Occipital lobe (tissue), 3 donors: Measurements from ENCODE around the gene AKAP10. TPM values are rescaled to one million over a fixed set of nuclear protein-coding genes. Genes with fewer than 3 reads are reported as not detected.
"Not testable (repeated sequence)": the region's sequence is repeated elsewhere in the genome, so short reads cannot be mapped to it uniquely, and the experiment has no call there.

Source experiments
- DNase-seq: peaks from one replicate; lab custom pipeline; 2025; lab: John Stamatoyannopoulos, UW
- small RNA-seq: library from RNA; depleted of rRNA; stranded (forward); fragments of <200 nt; gene quantifications from one replicate; pipeline ENCODE3, GENCODE V24; 2014
- total RNA-seq: library from RNA; depleted of rRNA; stranded (reverse); fragments of >200 nt; gene quantifications from one replicate; pipeline ENCODE4 v1.2.3, GENCODE V29; 2014

AKAP10 gene
- total RNA-seq, 1 donor from 2014 or later, result 43.4 TPM

- DNase-seq, result peak; percentile 61
Measured at GRCh38 chr17:19867329-19868078, 110.1 kb downstream of the AKAP10 start, which contains the start of gene ULK2. TSS of gene ULK2 (minus strand) at chr17:19867936. CDS start at chr17:19867417, 519 bp downstream.

DNA sequence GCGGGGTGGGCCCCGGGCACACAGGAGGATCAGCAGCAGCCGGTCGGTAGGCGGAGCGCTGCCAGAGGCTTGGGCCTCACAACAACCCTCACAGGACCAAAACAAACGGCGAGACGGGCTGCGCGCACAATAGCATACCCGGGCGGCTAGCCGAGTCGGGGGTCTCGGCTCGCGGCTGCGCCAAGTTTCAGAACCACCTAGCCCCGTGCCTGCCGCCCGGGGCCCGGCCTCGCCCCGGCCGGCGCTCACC is 110.6 kb downstream of the AKAP10 start:
- DNase-seq, result peak; percentile 61

- DNase-seq, result no peak
Measured at GRCh38 chr17:19865021-19865420, 112.6 kb downstream of the AKAP10 start.

GRCh38 chr17:19860647-19861177 is 116.9 kb downstream of the AKAP10 start:
- not testable (repeated sequence) for DNase-seq

GRCh38 chr17:19857640-19858039 is 120.0 kb downstream of the AKAP10 start:
- no peak for DNase-seq

Small RNA genes lying within 50 kb of the gene (small RNA-seq; reads per million reads assigned to genes)
- gene AC015726.2, result not detected

Other genes with a start within 250 kb of the AKAP10 start
- gene ALDH3A1, start 229.5 kb downstream of the AKAP10 start, total RNA-seq, result 0.31 TPM
- 212 TPM for gene ULK2, start 109.9 kb downstream of the AKAP10 start, total RNA-seq
- 49.1 TPM for gene SPECC1, start 31.5 kb upstream of the AKAP10 start, total RNA-seq